ENCODE results near the gene FMNL1. TPM values are rescaled to one million over a fixed set of nuclear protein-coding genes. Genes with fewer than 3 reads are reported as not detected.
A peak's percentile ranks its signal among the peaks of the same experiment; 100 is the strongest.

Gene FMNL1
- total and polyA plus RNA-seq, 10 of the 15 experiments (the other 5 are each of a cell fraction or from before 2014, with no cell fraction given): 3.3 to 108 (median 19.5) TPM

DNA sequence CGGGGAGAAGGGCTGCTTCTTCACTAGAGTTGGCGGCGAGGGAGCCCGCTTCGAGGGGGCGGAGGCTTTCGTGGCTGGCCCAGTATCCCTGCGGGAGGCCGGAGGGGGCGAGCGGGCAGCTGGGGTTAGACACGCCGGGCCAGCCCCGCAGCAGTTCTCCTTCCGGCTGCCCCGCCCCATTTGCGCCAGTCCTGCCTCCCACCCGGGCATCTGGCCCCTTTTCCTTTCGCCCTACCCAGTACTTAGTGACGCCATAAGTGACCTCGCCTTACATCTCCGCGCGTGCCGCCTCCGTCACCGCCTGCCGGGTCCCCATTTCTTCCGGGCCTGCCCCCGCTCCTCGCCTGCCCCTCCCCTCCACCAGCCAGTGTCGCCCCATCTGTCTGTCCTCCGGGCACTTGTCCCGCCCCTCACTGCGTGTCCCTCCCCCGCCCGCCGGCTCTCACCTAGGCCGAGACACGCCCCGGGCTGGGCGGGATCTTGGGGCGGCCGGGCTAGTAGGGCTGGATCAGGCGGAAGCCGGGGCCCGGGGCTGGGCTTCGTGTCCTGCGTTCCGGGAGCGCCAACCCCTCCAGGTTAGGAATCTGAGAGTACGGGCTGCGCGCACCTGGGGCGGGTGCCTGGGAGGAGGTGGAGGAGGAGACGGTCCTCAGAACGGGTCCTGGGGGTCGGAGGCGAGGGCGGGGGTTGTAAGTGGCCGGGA is 25.9 kb downstream of the FMNL1 start (continued):
- TF ChIP-seq, protein P1, sequence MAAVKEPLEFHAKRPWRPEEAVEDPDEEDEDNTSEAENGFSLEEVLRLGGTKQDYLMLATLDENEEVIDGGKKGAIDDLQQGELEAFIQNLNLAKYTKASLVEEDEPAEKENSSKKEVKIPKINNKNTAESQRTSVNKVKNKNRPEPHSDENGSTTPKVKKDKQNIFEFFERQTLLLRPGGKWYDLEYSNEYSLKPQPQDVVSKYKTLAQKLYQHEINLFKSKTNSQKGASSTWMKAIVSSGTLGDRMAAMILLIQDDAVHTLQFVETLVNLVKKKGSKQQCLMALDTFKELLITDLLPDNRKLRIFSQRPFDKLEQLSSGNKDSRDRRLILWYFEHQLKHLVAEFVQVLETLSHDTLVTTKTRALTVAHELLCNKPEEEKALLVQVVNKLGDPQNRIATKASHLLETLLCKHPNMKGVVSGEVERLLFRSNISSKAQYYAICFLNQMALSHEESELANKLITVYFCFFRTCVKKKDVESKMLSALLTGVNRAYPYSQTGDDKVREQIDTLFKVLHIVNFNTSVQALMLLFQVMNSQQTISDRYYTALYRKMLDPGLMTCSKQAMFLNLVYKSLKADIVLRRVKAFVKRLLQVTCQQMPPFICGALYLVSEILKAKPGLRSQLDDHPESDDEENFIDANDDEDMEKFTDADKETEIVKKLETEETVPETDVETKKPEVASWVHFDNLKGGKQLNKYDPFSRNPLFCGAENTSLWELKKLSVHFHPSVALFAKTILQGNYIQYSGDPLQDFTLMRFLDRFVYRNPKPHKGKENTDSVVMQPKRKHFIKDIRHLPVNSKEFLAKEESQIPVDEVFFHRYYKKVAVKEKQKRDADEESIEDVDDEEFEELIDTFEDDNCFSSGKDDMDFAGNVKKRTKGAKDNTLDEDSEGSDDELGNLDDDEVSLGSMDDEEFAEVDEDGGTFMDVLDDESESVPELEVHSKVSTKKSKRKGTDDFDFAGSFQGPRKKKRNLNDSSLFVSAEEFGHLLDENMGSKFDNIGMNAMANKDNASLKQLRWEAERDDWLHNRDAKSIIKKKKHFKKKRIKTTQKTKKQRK (IDR thresholded peaks at IDR 0.05; ENCODE audit: low read depth, low read length): no peak
- TF ChIP-seq MYC (IDR thresholded peaks at IDR 0.05; ENCODE audit: insufficient read depth, insufficient read length, insufficient replicate concordance, low read length, severe bottlenecking): no peak
- TF ChIP-seq CHD1 (IDR thresholded peaks at IDR 0.05; ENCODE audit: low read depth, low read length): no peak
- no peak for TF ChIP-seq HSF1 (IDR thresholded peaks at IDR 0.05; ENCODE audit: low read depth, low read length)
- no peak for TF ChIP-seq JUNB (IDR thresholded peaks at IDR 0.05)
- TF ChIP-seq RELB (IDR thresholded peaks at IDR 0.05; ENCODE audit: low read depth): no peak
- TF ChIP-seq NFIC (IDR thresholded peaks at IDR 0.05; ENCODE audit: low read depth, low read length): no peak
- TF ChIP-seq ZZZ3 (IDR thresholded peaks at IDR 0.05; ENCODE audit: control insufficient read depth, insufficient read length, low read depth): no peak
- TF ChIP-seq TCF3 (IDR thresholded peaks at IDR 0.05; ENCODE audit: borderline replicate concordance, insufficient read depth, low read depth, low read length): no peak
- no peak for TF ChIP-seq MTA3 (IDR thresholded peaks at IDR 0.05; ENCODE audit: borderline replicate concordance, low read length)
- TF ChIP-seq, protein P2, sequence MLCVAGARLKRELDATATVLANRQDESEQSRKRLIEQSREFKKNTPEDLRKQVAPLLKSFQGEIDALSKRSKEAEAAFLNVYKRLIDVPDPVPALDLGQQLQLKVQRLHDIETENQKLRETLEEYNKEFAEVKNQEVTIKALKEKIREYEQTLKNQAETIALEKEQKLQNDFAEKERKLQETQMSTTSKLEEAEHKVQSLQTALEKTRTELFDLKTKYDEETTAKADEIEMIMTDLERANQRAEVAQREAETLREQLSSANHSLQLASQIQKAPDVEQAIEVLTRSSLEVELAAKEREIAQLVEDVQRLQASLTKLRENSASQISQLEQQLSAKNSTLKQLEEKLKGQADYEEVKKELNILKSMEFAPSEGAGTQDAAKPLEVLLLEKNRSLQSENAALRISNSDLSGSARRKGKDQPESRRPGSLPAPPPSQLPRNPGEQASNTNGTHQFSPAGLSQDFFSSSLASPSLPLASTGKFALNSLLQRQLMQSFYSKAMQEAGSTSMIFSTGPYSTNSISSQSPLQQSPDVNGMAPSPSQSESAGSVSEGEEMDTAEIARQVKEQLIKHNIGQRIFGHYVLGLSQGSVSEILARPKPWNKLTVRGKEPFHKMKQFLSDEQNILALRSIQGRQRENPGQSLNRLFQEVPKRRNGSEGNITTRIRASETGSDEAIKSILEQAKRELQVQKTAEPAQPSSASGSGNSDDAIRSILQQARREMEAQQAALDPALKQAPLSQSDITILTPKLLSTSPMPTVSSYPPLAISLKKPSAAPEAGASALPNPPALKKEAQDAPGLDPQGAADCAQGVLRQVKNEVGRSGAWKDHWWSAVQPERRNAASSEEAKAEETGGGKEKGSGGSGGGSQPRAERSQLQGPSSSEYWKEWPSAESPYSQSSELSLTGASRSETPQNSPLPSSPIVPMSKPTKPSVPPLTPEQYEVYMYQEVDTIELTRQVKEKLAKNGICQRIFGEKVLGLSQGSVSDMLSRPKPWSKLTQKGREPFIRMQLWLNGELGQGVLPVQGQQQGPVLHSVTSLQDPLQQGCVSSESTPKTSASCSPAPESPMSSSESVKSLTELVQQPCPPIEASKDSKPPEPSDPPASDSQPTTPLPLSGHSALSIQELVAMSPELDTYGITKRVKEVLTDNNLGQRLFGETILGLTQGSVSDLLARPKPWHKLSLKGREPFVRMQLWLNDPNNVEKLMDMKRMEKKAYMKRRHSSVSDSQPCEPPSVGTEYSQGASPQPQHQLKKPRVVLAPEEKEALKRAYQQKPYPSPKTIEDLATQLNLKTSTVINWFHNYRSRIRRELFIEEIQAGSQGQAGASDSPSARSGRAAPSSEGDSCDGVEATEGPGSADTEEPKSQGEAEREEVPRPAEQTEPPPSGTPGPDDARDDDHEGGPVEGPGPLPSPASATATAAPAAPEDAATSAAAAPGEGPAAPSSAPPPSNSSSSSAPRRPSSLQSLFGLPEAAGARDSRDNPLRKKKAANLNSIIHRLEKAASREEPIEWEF (IDR thresholded peaks at IDR 0.05; ENCODE audit: insufficient replicate concordance, low read depth, low read length): no peak
- peak; percentile 8; the same call in 1 of the 2 replicates for TF ChIP-seq BACH1 (IDR thresholded peaks at IDR 0.05; ENCODE audit: borderline replicate concordance)
- TF ChIP-seq POLR2A (IDR thresholded peaks at IDR 0.05; ENCODE audit: low read depth, low read length): peak; percentile 91
- peak; percentile 59; the same call in 1 of the 2 replicates for TF ChIP-seq RFX5 (IDR thresholded peaks at IDR 0.05; ENCODE audit: low read depth, low read length)
- TF ChIP-seq GATAD2B (conservative IDR thresholded peaks at IDR 0.05; ENCODE audit: low read depth): no peak
- TF ChIP-seq EED (IDR thresholded peaks at IDR 0.05; ENCODE audit: low read depth): no peak
- no peak for TF ChIP-seq ESRRA (IDR thresholded peaks at IDR 0.05; ENCODE audit: low read length)
- TF ChIP-seq RUNX3 (IDR thresholded peaks at IDR 0.05; ENCODE audit: low read length): no peak; the same call in 1 of the 2 replicates
- TF ChIP-seq PAX5 (IDR thresholded peaks at IDR 0.05; ENCODE audit: borderline replicate concordance, low read depth, low read length): peak; percentile 12; the same call in 1 of the 2 replicates
